ENCODE data around the gene CHMP4A. TPM values are rescaled to one million over a fixed set of nuclear protein-coding genes. Genes with fewer than 3 reads are reported as not detected.

The CHMP4A gene
- total and polyA plus RNA-seq, 2 of the 13 experiments (the other 11 are each of a cell fraction or from before 2014, with no cell fraction given) = 83.6 to 113 TPM

GRCh38 chr14:24195186-24196070 is 17.9 kb downstream of the CHMP4A start, which contains the start of gene TM9SF1 (continued):
- TF ChIP-seq GRHL1 (CRISPR knock-in tag; conservative IDR thresholded peaks at IDR 0.05) = no peak
- peak; percentile 98 for TF ChIP-seq NFKBIZ (CRISPR knock-in tag; IDR thresholded peaks at IDR 0.05)
- TF ChIP-seq REXO4 (CRISPR knock-in tag; IDR thresholded peaks at IDR 0.05; ENCODE audit: borderline replicate concordance) = peak; percentile 90
- 0 out of 2 replicates have a peak, but pooled peaks have one; percentile 32 for TF ChIP-seq HMG20A (CRISPR knock-in tag; IDR thresholded peaks at IDR 0.05; ENCODE audit: borderline replicate concordance)
- peak; percentile 86 for TF ChIP-seq MED1 (CRISPR knock-in tag; IDR thresholded peaks at IDR 0.05)
- peak; percentile 94 for TF ChIP-seq KLF11 (CRISPR knock-in tag; IDR thresholded peaks at IDR 0.05)
- no peak; the same call in 1 of the 2 replicates for TF ChIP-seq ZNF10 (CRISPR knock-in tag; IDR thresholded peaks at IDR 0.05; ENCODE audit: borderline replicate concordance, low read depth)
- TF ChIP-seq, protein P1, sequence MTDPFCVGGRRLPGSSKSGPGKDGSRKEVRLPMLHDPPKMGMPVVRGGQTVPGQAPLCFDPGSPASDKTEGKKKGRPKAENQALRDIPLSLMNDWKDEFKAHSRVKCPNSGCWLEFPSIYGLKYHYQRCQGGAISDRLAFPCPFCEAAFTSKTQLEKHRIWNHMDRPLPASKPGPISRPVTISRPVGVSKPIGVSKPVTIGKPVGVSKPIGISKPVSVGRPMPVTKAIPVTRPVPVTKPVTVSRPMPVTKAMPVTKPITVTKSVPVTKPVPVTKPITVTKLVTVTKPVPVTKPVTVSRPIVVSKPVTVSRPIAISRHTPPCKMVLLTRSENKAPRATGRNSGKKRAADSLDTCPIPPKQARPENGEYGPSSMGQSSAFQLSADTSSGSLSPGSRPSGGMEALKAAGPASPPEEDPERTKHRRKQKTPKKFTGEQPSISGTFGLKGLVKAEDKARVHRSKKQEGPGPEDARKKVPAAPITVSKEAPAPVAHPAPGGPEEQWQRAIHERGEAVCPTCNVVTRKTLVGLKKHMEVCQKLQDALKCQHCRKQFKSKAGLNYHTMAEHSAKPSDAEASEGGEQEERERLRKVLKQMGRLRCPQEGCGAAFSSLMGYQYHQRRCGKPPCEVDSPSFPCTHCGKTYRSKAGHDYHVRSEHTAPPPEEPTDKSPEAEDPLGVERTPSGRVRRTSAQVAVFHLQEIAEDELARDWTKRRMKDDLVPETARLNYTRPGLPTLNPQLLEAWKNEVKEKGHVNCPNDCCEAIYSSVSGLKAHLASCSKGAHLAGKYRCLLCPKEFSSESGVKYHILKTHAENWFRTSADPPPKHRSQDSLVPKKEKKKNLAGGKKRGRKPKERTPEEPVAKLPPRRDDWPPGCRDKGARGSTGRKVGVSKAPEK (CRISPR knock-in tag; IDR thresholded peaks at IDR 0.05; ENCODE audit: borderline replicate concordance) = peak; percentile 92; the same call in 1 of the 2 replicates
- peak; percentile 99 for TF ChIP-seq ZZZ3 (CRISPR knock-in tag; IDR thresholded peaks at IDR 0.05; ENCODE audit: borderline replicate concordance)
- TF ChIP-seq U2AF2 (IDR thresholded peaks at IDR 0.05; ENCODE audit: low read depth, low read length) = peak; percentile 17; the same call in 1 of the 2 replicates
- TF ChIP-seq CCDC6 (CRISPR knock-in tag; IDR thresholded peaks at IDR 0.05) = no peak
- TF ChIP-seq ZNF232 (CRISPR knock-in tag; IDR thresholded peaks at IDR 0.05; ENCODE audit: borderline replicate concordance) = peak; percentile 96
- peak; percentile 82; the same call in 1 of the 2 replicates for TF ChIP-seq SIX4 (CRISPR knock-in tag; IDR thresholded peaks at IDR 0.05)
- peak; percentile 99 for TF ChIP-seq TMF1 (CRISPR knock-in tag; IDR thresholded peaks at IDR 0.05; ENCODE audit: low read depth)
- peak; percentile 96 for TF ChIP-seq MYNN (CRISPR knock-in tag; IDR thresholded peaks at IDR 0.05; ENCODE audit: low read depth)
- no peak for TF ChIP-seq ZC3H13 (CRISPR knock-in tag; IDR thresholded peaks at IDR 0.05)
- peak; percentile 100 for TF ChIP-seq ZNF547 (CRISPR knock-in tag; IDR thresholded peaks at IDR 0.05)
- peak; percentile 99 for TF ChIP-seq TARDBP (CRISPR knock-in tag; IDR thresholded peaks at IDR 0.05)
- TF ChIP-seq, protein P2, sequence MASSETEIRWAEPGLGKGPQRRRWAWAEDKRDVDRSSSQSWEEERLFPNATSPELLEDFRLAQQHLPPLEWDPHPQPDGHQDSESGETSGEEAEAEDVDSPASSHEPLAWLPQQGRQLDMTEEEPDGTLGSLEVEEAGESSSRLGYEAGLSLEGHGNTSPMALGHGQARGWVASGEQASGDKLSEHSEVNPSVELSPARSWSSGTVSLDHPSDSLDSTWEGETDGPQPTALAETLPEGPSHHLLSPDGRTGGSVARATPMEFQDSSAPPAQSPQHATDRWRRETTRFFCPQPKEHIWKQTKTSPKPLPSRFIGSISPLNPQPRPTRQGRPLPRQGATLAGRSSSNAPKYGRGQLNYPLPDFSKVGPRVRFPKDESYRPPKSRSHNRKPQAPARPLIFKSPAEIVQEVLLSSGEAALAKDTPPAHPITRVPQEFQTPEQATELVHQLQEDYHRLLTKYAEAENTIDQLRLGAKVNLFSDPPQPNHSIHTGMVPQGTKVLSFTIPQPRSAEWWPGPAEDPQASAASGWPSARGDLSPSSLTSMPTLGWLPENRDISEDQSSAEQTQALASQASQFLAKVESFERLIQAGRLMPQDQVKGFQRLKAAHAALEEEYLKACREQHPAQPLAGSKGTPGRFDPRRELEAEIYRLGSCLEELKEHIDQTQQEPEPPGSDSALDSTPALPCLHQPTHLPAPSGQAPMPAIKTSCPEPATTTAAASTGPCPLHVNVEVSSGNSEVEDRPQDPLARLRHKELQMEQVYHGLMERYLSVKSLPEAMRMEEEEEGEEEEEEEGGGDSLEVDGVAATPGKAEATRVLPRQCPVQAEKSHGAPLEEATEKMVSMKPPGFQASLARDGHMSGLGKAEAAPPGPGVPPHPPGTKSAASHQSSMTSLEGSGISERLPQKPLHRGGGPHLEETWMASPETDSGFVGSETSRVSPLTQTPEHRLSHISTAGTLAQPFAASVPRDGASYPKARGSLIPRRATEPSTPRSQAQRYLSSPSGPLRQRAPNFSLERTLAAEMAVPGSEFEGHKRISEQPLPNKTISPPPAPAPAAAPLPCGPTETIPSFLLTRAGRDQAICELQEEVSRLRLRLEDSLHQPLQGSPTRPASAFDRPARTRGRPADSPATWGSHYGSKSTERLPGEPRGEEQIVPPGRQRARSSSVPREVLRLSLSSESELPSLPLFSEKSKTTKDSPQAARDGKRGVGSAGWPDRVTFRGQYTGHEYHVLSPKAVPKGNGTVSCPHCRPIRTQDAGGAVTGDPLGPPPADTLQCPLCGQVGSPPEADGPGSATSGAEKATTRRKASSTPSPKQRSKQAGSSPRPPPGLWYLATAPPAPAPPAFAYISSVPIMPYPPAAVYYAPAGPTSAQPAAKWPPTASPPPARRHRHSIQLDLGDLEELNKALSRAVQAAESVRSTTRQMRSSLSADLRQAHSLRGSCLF (CRISPR knock-in tag; IDR thresholded peaks at IDR 0.05; ENCODE audit: borderline replicate concordance) = peak; percentile 96
- TF ChIP-seq ZNF776 (CRISPR knock-in tag; IDR thresholded peaks at IDR 0.05) = peak; percentile 95

Measured in HepG2 (cell line).